ENCODE data around the gene OR6B3. TPM values are rescaled to one million over a fixed set of nuclear protein-coding genes. Genes with fewer than 3 reads are reported as not detected.

The OR6B3 gene
- not detected in 2 replicates for total RNA-seq
- polyA plus RNA-seq = not detected in 2 replicates
- polyA plus RNA-seq (2012) = not detected in 2 replicates
- polyA minus RNA-seq (ENCODE audit: low replicate concordance) = not detected in 2 replicates

- Histone ChIP-seq H3K79me2 (ENCODE audit: control insufficient read depth, insufficient read depth, low read length) (no peaks in the 10 kb centered on the region), H3K27me3 (ENCODE audit: control insufficient read depth, insufficient read depth, low read length) (peaks cover 23% of the 10 kb centered on the region), H3K27ac (ENCODE audit: insufficient read depth, low read length) (no peak within 1 kb of the TSS), H3K9me3 (ENCODE audit: control insufficient read depth, insufficient read depth, low read depth, low read length) (no peaks in the 10 kb centered on the region), H4K20me1 (ENCODE audit: control insufficient read depth, extremely low read depth, insufficient read depth, low read length) (no peaks in the 10 kb centered on the region), H2AFZ (ENCODE audit: low read length) (no peak within 1 kb of the TSS), H3K36me3 (ENCODE audit: control insufficient read depth, insufficient read depth, low read length) (no peaks in the 10 kb centered on the region), H3K4me2 (ENCODE audit: extremely low read depth, insufficient read depth, low read length) (no peak within 1 kb of the TSS), H3K4me1 (ENCODE audit: control insufficient read depth, extremely low read depth, insufficient read depth, low read length) (no peaks in the 10 kb centered on the region), H3K9ac (ENCODE audit: insufficient read depth, low read length) (no peak within 1 kb of the TSS), H3K4me3 (replicated peaks in 1 of 4; ENCODE audit: control extremely low read depth in 1 of 4, insufficient read depth in 1 of 4, low read depth in 3 of 4, low read length in 4 of 4) (no peak within 1 kb of the TSS)
- TF ChIP-seq CTCF (conservative IDR thresholded peaks at IDR 0.05 in 1 of 2, IDR thresholded peaks at IDR 0.05 in 1 of 2; ENCODE audit: low read depth in 1 of 2, low read length in 2 of 2) (no peak), EZH2 (IDR thresholded peaks at IDR 0.05; ENCODE audit: low read length, missing control alignments) (no peak)
- DNase-seq (ENCODE audit: low read depth in 2 of 2) = no peak
These were observed at the start of gene OR6B3 for GRCh38 chr2:240053173-240054155. TSS of gene OR6B3 (minus strand) at chr2:240053521.

GRCh38 chr2:240098349-240098748 lies 45.0 kb upstream of the OR6B3 start:
- DNase-seq (ENCODE audit: low read depth in 2 of 2) = no peak
- H3K4me3 ChIP-seq (replicated peaks in 1 of 4; ENCODE audit: control extremely low read depth in 1 of 4, insufficient read depth in 1 of 4, low read depth in 3 of 4, low read length in 4 of 4) = no peak overlapping the region
- H3K9me3 ChIP-seq (ENCODE audit: control insufficient read depth, insufficient read depth, low read depth, low read length) = no peaks in the 10 kb centered on the region
- no peaks in the 10 kb centered on the region for H3K4me1 ChIP-seq (ENCODE audit: control insufficient read depth, extremely low read depth, insufficient read depth, low read length)
- TF ChIP-seq EZH2 (IDR thresholded peaks at IDR 0.05; ENCODE audit: low read length, missing control alignments) (no peak), CTCF (conservative IDR thresholded peaks at IDR 0.05 in 1 of 2, IDR thresholded peaks at IDR 0.05 in 1 of 2; ENCODE audit: low read depth in 1 of 2, low read length in 2 of 2) (no peak)
- H3K79me2 ChIP-seq (ENCODE audit: control insufficient read depth, insufficient read depth, low read length) = no peaks in the 10 kb centered on the region
- H3K27ac ChIP-seq (ENCODE audit: insufficient read depth, low read length) = no peak overlapping the region
- no peak overlapping the region for H3K4me2 ChIP-seq (ENCODE audit: extremely low read depth, insufficient read depth, low read length)
- H4K20me1 ChIP-seq (ENCODE audit: control insufficient read depth, extremely low read depth, insufficient read depth, low read length) = no peaks in the 10 kb centered on the region
- no peak overlapping the region for H2AFZ ChIP-seq (ENCODE audit: low read length)
- H3K9ac ChIP-seq (ENCODE audit: insufficient read depth, low read length) = no peak overlapping the region
- H3K27me3 ChIP-seq (ENCODE audit: control insufficient read depth, insufficient read depth, low read length) = peaks cover 20% of the 10 kb centered on the region
- no peaks in the 10 kb centered on the region for H3K36me3 ChIP-seq (ENCODE audit: control insufficient read depth, insufficient read depth, low read length)

Data from fibroblast of lung (primary cell).